ELF-1 (cell line): ENCODE measurements around the gene LNP1.
"Not testable (repeated sequence)": the region's sequence is repeated elsewhere in the genome, so short reads cannot be mapped to it uniquely, and the experiment has no call there.

Source experiments
- DNase-seq: peaks from one replicate; pipeline ENCODE4 v3.0.0-alpha.2; 2016; ENCODE audit warnings: low read depth, low spot score

Gene LNP1

GRCh38 chr3:100477851-100478360 is 76.6 kb downstream of the LNP1 start:
- DNase-seq = not testable (repeated sequence)

GRCh38 chr3:100478521-100478920 is 77.2 kb downstream of the LNP1 start:
- DNase-seq = not testable (repeated sequence)

DNA sequence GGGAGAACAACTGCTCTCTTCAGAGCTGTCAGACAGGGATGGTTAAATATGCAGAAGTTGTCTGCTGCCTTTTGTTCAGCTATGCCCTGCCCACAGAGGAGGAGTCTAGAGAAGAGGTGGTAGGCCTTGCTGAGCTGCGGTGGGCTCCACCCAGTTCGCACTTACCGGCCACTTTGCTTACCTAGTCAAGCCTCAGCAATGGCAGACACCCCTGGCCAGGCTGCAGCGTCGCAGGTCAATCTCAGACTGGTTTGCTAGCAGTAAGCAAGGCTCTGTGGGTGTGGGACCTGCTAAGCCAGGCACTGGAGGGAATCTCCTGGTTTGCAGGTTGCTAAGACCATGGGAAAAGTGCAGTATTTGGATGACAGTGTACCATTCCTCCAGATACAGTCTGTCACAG is 78.7 kb downstream of the LNP1 start:
- peak; percentile 42 for DNase-seq

DNA sequence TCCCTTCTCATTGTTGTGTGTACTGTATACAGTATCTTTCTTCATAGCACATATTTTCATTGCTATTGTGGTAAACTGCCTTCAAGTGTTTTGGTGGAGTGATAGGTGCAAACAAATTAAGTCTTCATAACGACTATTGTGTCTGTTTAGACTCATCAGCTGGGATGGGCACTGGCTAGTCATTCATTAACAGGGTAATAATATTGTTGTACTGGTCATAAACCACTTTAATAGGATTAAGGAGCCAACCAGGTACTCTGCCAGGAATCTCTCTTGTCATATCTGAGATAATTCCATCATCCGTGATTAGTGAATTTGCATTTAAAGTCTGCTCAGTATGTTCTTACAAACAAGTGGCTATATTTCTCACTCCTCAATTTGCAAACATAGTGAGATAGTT is 80.8 kb downstream of the LNP1 start:
- no peak for DNase-seq

DNA sequence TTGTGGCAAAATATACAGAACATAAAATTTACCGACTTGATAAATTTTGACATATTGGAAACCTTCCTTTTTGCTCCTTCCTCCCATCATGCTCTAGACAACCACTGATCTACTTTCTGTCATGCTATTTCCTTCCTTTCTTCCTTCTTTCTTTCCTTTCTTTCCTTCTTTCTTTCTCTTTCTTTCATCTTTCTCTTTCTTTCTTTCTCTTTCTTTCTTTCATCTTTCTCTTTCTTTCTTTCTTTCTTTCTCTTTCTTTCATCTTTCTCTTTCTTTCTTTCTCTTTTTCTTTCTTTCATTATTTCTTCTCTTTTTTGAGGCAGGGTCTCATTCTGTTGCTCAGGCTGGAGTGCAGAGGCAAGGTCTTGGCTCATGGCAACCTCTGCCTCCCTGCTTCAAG is 82.2 kb downstream of the LNP1 start:
- DNase-seq = no peak

- no peak for DNase-seq
Observed at GRCh38 chr3:100486808-100487207, 85.5 kb downstream of the LNP1 start.

GRCh38 chr3:100489118-100489517 is 87.8 kb downstream of the LNP1 start:
- no peak for DNase-seq

GRCh38 chr3:100492059-100493006 is 91.0 kb downstream of the LNP1 start, which contains the start of gene TMEM45A:
Gene TMEM45A, plus strand, starts transcription at chr3:100492619. Its CDS starts 62,593 bp downstream, at chr3:100555212.
- peak; percentile 99 for DNase-seq

DNA sequence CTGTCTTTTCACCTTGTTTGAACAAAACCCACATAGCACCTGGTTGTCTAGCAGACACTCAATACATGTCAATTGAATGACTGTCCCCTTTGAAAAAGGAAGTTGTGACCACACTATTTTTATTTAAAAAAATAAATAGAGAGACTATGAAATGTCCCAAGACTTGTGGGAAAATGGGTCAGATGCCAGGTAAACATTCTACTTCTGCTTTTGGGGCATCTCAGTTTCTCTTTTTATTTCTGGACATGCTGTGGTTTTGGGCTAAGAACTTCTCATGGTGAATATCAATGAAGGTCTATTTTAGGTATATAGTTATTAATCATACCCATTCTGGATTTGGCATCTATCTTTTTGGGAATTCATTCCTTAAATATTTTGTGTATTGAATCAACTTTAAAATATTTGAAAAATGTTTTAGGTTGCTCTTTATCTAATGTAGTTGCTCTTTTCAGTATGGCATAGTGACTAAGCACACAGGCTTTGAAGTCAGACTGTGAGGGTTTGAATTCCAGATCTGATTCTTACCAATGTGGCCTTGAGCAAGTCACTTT is 95.4 kb downstream of the LNP1 start:
- no peak for DNase-seq

DNA sequence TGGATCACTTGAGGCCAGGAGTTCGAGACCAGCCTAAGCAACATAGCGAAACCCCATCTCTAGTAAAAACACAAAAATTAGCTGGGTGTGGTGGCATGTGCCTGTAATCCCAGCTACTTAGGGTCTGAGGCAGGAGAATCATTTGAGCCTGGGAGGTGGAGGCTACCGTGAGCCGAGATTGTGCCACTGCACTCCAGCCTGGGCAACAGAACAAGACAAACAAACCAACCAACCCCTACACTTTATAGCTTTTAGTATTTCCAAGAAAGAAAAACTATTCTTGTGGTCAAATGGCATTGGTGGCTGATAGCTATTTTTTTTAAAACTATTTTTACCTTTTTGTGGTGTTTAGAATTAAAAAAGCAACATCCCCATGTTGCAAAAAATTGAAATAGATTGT is 98.3 kb downstream of the LNP1 start:
- DNase-seq = no peak

- DNase-seq = no peak
Observed at GRCh38 chr3:100500320-100500880, 99.1 kb downstream of the LNP1 start.

DNA sequence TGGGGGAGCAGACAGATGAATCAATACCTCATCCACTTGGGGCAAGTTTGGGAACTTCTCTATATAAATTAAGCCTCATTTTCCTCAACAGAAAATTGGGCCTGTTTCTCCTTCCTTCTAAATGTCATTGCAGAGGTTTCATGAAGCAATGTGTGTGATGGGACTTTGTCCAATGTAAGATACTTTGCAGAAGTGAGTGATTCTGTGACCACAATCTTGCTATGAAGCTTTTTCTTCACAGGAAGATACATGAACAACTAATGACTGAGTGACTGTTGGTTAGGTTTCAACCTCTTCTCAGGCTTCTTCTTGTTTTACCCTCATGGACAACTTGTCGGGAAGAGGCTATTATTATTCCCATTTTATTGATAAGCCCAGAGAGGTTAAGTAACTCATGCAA is 102.1 kb downstream of the LNP1 start:
- DNase-seq = no peak
